Liver (tissue), 9 donors: Measurements from ENCODE around the gene ADAMTS3. TPM values are rescaled to one million over a fixed set of nuclear protein-coding genes. Genes with fewer than 3 reads are reported as not detected.

Experiments used
- DNase-seq: peaks from one replicate; pipeline ENCODE4 v3.0.0-alpha.2; 2017; ENCODE audit warnings: low spot score
- H3K27ac ChIP-seq, 2 donors: one replicate each; pipeline ENCODE4 v1.7.0; 2013; ENCODE audit warnings: inconsistent platforms in 2 of 2, low read length in 2 of 2, control low read depth in 1 of 2, low read depth in 1 of 2, mild to moderate bottlenecking in 1 of 2
- H3K27me3 ChIP-seq, 4 donors: one replicate each; pipeline versions ENCODE4 v1.6.1 to v1.7.0; 2013; ENCODE audit warnings: low read length in 3 of 4, inconsistent platforms in 1 of 4, mild to moderate bottlenecking in 1 of 4, moderate library complexity in 1 of 4; ENCODE audit not compliant: control insufficient read depth in 4 of 4, insufficient read depth in 4 of 4
- H3K36me3 ChIP-seq, 4 donors: one replicate each; pipeline versions ENCODE4 v1.6.1 to v1.7.0; 2013; ENCODE audit warnings: low read length in 3 of 4, mild to moderate bottlenecking in 3 of 4, low read depth in 1 of 4, moderate library complexity in 1 of 4; ENCODE audit not compliant: control insufficient read depth in 4 of 4, insufficient read depth in 3 of 4
- H3K4me1 ChIP-seq, 4 donors: one replicate each; pipeline versions ENCODE4 v1.6.1 to v1.7.0; 2013; ENCODE audit warnings: low read length in 3 of 4, mild to moderate bottlenecking in 3 of 4, moderate library complexity in 1 of 4; ENCODE audit not compliant: control insufficient read depth in 4 of 4, insufficient read depth in 4 of 4
- H3K4me3 ChIP-seq, 3 donors: one replicate each; pipeline versions ENCODE4 v1.6.1 to v1.7.0; 2013; ENCODE audit warnings: low read length in 3 of 3, control low read depth in 1 of 3, low read depth in 1 of 3, mild to moderate bottlenecking in 1 of 3
- H3K9ac ChIP-seq, 2 donors: one replicate each; pipeline ENCODE4 v1.7.0; 2013; ENCODE audit warnings: low read length in 2 of 2, mild to moderate bottlenecking in 2 of 2, moderate library complexity in 2 of 2, control low read depth in 1 of 2, low read depth in 1 of 2
- H3K9me3 ChIP-seq, 4 donors: one replicate each; pipeline versions ENCODE4 v1.6.1 to v1.7.0; 2013; ENCODE audit warnings: low read length in 3 of 4; ENCODE audit not compliant: control insufficient read depth in 4 of 4
- ATF3 ChIP-seq: IDR thresholded peaks from 2 replicates; pipeline ENCODE4 v1.6.1; 2016; ENCODE audit warnings: antibody characterized with exemption
- EGR1 ChIP-seq, 2 donors: IDR thresholded peaks; 2 replicates each; pipeline ENCODE4 v1.6.1; 2016 to 2018; ENCODE audit warnings: antibody characterized with exemption in 2 of 2, low read depth in 2 of 2
- FOXA1 ChIP-seq: IDR thresholded peaks from 2 replicates; pipeline ENCODE4 v1.6.1; 2016; ENCODE audit warnings: antibody characterized with exemption
- FOXA2 ChIP-seq: IDR thresholded peaks from 2 replicates; pipeline ENCODE4 v1.6.1; 2016; ENCODE audit warnings: antibody characterized with exemption
- GABPA ChIP-seq, 2 donors: IDR thresholded peaks in 1 of 2; conservative IDR thresholded peaks in 1 of 2; 2 replicates each; pipeline ENCODE4 v1.6.1; 2016; ENCODE audit warnings: antibody characterized with exemption in 2 of 2, mild to moderate bottlenecking in 1 of 2, moderate library complexity in 1 of 2
- HNF4A ChIP-seq, 2 donors: conservative IDR thresholded peaks; 2 replicates each; pipeline ENCODE4 v1.6.1; 2016; ENCODE audit warnings: antibody characterized with exemption in 2 of 2, mild to moderate bottlenecking in 2 of 2
- HNF4G ChIP-seq: IDR thresholded peaks from 2 replicates; pipeline ENCODE4 v1.6.1; 2016; ENCODE audit warnings: antibody characterized with exemption
- JUND ChIP-seq, 2 donors: IDR thresholded peaks; 2 replicates each; pipeline ENCODE4 v1.6.1; 2016; ENCODE audit warnings: antibody characterized with exemption in 2 of 2
- NR2F2 ChIP-seq: IDR thresholded peaks from 2 replicates; pipeline ENCODE4 v1.6.1; 2016; ENCODE audit warnings: antibody characterized with exemption
- RAD21 ChIP-seq, 2 donors: IDR thresholded peaks; 2 replicates each; pipeline ENCODE4 v1.6.1; 2016; ENCODE audit warnings: antibody characterized with exemption in 2 of 2, mild to moderate bottlenecking in 2 of 2
- SP1 ChIP-seq: IDR thresholded peaks from 2 replicates; pipeline ENCODE4 v1.6.1; 2018; ENCODE audit warnings: antibody characterized with exemption, mild to moderate bottlenecking
- TAF1 ChIP-seq: conservative IDR thresholded peaks from 2 replicates; pipeline ENCODE4 v1.6.1; 2016; ENCODE audit warnings: antibody characterized with exemption, mild to moderate bottlenecking
- YY1 ChIP-seq: IDR thresholded peaks from 2 replicates; pipeline ENCODE4 v1.6.1; 2016; ENCODE audit warnings: antibody characterized with exemption, mild to moderate bottlenecking
- WGBS: extraction: QIAGEN DNeasy Blood & Tissue Kit; methylation state at CpG from one replicate; pipeline ENCODE4 v1.1.7; 2013; 5-methylcytosine and 5-hydroxymethylcytosine counted together
- polyA plus RNA-seq, 2 donors: library from polyadenylated mRNA; stranded (reverse) in 1 of 2; unstranded in 1 of 2; fragments of 200-250 nt in 1 of 2; fragments of >200 nt in 1 of 2; fragmentation: Nextera tagmentation in 1 of 2; extraction: Ambion mirVana in 1 of 2; gene quantifications; one replicate each; pipeline versions ENCODE4 v1.2.1 to v1.2.3, GENCODE V29; 2013 to 2015
- total RNA-seq, 2 donors: library from RNA; depleted of rRNA; stranded (reverse); fragments of >200 nt; gene quantifications; one replicate each; pipeline ENCODE4 v1.2.3, GENCODE V29; 2014
- TF ChIP-seq, protein P1 (sequence below): IDR thresholded peaks from 2 replicates; pipeline ENCODE4 v1.6.1; 2016; ENCODE audit warnings: antibody characterized with exemption, mild to moderate bottlenecking
- TF ChIP-seq, protein P2 (sequence below): fragments of 150-350 bp; IDR thresholded peaks from 2 replicates; pipeline ENCODE4 v1.5.1; 2017; ENCODE audit warnings: improper control_type of control experiment, low read depth, low read length; ENCODE audit not compliant: missing input control
- TF ChIP-seq, protein P3 (sequence below): IDR thresholded peaks from 2 replicates; pipeline ENCODE4 v1.6.1; 2016; ENCODE audit warnings: antibody characterized with exemption
- TF ChIP-seq, protein P4 (sequence below): IDR thresholded peaks from 2 replicates; pipeline ENCODE4 v1.6.1; 2016; ENCODE audit warnings: antibody characterized with exemption
- donor health status: healthy.
- donor health status: healthy.
- donor health status: healthy.
- donor health status: healthy.
- donor health status: healthy.

ADAMTS3 gene
- total and polyA plus RNA-seq, 4 donors, result 0.12 to 1.9 (median 0.25) TPM; not detected in 1

DNA sequence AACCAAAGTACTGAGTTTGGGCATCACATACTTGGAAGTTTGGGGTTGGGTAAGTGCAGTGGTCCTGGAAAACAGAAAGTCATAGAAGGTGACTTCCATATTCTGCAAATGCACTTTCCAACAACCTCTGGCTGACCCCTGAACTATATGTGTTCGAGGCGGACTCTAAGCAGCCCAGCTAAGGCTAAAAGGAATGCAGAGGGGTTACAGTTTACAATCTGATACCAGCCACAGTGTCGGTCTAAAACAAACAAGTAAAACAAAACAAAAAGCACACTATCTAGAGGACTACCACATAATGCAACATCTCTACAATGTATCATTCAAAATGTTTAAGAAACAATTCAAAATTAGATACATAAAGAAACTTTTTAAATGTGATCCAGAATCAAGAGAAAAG lies 185.6 kb downstream of the ADAMTS3 start:
- H3K36me3 ChIP-seq, result no peaks in the 10 kb centered on the region
- no peak for DNase-seq
- H3K4me1 ChIP-seq, result no peaks in the 10 kb centered on the region
- no peak for TF ChIP-seq FOXA1
- no peak for TF ChIP-seq NR2F2
- TF ChIP-seq, protein P1, sequence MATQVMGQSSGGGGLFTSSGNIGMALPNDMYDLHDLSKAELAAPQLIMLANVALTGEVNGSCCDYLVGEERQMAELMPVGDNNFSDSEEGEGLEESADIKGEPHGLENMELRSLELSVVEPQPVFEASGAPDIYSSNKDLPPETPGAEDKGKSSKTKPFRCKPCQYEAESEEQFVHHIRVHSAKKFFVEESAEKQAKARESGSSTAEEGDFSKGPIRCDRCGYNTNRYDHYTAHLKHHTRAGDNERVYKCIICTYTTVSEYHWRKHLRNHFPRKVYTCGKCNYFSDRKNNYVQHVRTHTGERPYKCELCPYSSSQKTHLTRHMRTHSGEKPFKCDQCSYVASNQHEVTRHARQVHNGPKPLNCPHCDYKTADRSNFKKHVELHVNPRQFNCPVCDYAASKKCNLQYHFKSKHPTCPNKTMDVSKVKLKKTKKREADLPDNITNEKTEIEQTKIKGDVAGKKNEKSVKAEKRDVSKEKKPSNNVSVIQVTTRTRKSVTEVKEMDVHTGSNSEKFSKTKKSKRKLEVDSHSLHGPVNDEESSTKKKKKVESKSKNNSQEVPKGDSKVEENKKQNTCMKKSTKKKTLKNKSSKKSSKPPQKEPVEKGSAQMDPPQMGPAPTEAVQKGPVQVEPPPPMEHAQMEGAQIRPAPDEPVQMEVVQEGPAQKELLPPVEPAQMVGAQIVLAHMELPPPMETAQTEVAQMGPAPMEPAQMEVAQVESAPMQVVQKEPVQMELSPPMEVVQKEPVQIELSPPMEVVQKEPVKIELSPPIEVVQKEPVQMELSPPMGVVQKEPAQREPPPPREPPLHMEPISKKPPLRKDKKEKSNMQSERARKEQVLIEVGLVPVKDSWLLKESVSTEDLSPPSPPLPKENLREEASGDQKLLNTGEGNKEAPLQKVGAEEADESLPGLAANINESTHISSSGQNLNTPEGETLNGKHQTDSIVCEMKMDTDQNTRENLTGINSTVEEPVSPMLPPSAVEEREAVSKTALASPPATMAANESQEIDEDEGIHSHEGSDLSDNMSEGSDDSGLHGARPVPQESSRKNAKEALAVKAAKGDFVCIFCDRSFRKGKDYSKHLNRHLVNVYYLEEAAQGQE, result no peak
- TF ChIP-seq, protein P2, sequence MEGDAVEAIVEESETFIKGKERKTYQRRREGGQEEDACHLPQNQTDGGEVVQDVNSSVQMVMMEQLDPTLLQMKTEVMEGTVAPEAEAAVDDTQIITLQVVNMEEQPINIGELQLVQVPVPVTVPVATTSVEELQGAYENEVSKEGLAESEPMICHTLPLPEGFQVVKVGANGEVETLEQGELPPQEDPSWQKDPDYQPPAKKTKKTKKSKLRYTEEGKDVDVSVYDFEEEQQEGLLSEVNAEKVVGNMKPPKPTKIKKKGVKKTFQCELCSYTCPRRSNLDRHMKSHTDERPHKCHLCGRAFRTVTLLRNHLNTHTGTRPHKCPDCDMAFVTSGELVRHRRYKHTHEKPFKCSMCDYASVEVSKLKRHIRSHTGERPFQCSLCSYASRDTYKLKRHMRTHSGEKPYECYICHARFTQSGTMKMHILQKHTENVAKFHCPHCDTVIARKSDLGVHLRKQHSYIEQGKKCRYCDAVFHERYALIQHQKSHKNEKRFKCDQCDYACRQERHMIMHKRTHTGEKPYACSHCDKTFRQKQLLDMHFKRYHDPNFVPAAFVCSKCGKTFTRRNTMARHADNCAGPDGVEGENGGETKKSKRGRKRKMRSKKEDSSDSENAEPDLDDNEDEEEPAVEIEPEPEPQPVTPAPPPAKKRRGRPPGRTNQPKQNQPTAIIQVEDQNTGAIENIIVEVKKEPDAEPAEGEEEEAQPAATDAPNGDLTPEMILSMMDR, result no peak
- no peak for TF ChIP-seq GABPA (IDR thresholded peaks at IDR 0.05 in 1 of 2, conservative IDR thresholded peaks at IDR 0.05 in 1 of 2)
- TF ChIP-seq EGR1 (IDR thresholded peaks at IDR 0.05; ENCODE audit: low read depth in 2 of 2), result no peak
- no peak for TF ChIP-seq SP1
- no peak for TF ChIP-seq TAF1
- TF ChIP-seq HNF4G, result no peak
- no peak for TF ChIP-seq FOXA2
- no peak for TF ChIP-seq ATF3
- TF ChIP-seq, protein P3, sequence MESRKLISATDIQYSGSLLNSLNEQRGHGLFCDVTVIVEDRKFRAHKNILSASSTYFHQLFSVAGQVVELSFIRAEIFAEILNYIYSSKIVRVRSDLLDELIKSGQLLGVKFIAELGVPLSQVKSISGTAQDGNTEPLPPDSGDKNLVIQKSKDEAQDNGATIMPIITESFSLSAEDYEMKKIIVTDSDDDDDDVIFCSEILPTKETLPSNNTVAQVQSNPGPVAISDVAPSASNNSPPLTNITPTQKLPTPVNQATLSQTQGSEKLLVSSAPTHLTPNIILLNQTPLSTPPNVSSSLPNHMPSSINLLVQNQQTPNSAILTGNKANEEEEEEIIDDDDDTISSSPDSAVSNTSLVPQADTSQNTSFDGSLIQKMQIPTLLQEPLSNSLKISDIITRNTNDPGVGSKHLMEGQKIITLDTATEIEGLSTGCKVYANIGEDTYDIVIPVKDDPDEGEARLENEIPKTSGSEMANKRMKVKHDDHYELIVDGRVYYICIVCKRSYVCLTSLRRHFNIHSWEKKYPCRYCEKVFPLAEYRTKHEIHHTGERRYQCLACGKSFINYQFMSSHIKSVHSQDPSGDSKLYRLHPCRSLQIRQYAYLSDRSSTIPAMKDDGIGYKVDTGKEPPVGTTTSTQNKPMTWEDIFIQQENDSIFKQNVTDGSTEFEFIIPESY, result no peak
- TF ChIP-seq, protein P4, sequence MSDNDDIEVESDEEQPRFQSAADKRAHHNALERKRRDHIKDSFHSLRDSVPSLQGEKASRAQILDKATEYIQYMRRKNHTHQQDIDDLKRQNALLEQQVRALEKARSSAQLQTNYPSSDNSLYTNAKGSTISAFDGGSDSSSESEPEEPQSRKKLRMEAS, result no peak
- no peak overlapping the region for H3K4me3 ChIP-seq
- no peak overlapping the region for H3K9ac ChIP-seq
- no peaks in the 10 kb centered on the region for H3K27me3 ChIP-seq
- 35% methylated on average over 3 of the region's 3 CpGs for WGBS
- no peaks in the 10 kb centered on the region for H3K9me3 ChIP-seq
- H3K27ac ChIP-seq, result no peak overlapping the region

- Histone ChIP-seq H3K9me3 (no peaks in the 10 kb centered on the region), H3K4me1 (no peaks in the 10 kb centered on the region), H3K27ac (no peak overlapping the region), H3K9ac (no peak overlapping the region), H3K27me3 (no peaks in the 10 kb centered on the region), H3K4me3 (no peak overlapping the region), H3K36me3 (no peaks in the 10 kb centered on the region)
- no peak for DNase-seq
- 81% methylated on average over 2 of the region's 2 CpGs for WGBS
- TF ChIP-seq HNF4G, result no peak
- no peak for TF ChIP-seq TAF1
- no peak for TF ChIP-seq JUND (IDR thresholded peaks at IDR 0.05)
- no peak for TF ChIP-seq SP1
- TF ChIP-seq, protein P2, result no peak
- no peak for TF ChIP-seq RAD21 (IDR thresholded peaks at IDR 0.05)
- TF ChIP-seq YY1, result no peak
- TF ChIP-seq ATF3, result no peak
- no peak for TF ChIP-seq GABPA (IDR thresholded peaks at IDR 0.05 in 1 of 2, conservative IDR thresholded peaks at IDR 0.05 in 1 of 2)
- TF ChIP-seq HNF4A (conservative IDR thresholded peaks at IDR 0.05), result no peak
- TF ChIP-seq, protein P4, result no peak
- no peak for TF ChIP-seq EGR1 (IDR thresholded peaks at IDR 0.05; ENCODE audit: low read depth in 2 of 2)
- TF ChIP-seq, protein P3, result no peak
Measured at GRCh38 chr4:72378901-72379300, 190.1 kb downstream of the ADAMTS3 start.
